T-helper 17 cell (primary cell): ENCODE results near the gene PIK3C2G. TPM values are rescaled to one million over a fixed set of nuclear protein-coding genes. Genes with fewer than 3 reads are reported as not detected.
"Not testable (repeated sequence)": the region's sequence is repeated elsewhere in the genome, so short reads cannot be mapped to it uniquely, and the experiment has no call there.

ENCODE experiments used
- ATAC-seq: fragments of 150-1000 bp; cut with Tn5 transposase; 2 replicates; pipeline ENCODE4 v1.10.0; 2021; ENCODE audit warnings: mild to moderate bottlenecking, moderate library complexity
- DNase-seq, 3 donors: peaks; one replicate each; pipeline versions ENCODE4 v3.0.0 to v3.0.0-alpha.2; 2020 to 2021
- H3K9me3 ChIP-seq: one replicate; pipeline ENCODE4 v1.7.0; 2013; ENCODE audit warnings: low read length, mild to moderate bottlenecking; ENCODE audit not compliant: control insufficient read depth, poor library complexity, severe bottlenecking
- H3K27ac Mint-ChIP-seq: one replicate; pipeline ENCODE4 v1.8.0; 2022; ENCODE audit warnings: mild to moderate bottlenecking, moderate library complexity, mixed read lengths
- H3K27me3 Mint-ChIP-seq: one replicate; pipeline ENCODE4 v1.8.0; 2022; ENCODE audit warnings: mixed read lengths
- H3K36me3 Mint-ChIP-seq: one replicate; pipeline ENCODE4 v1.8.0; 2022; ENCODE audit warnings: low read depth, mixed read lengths
- H3K4me1 Mint-ChIP-seq: one replicate; pipeline ENCODE4 v1.8.0; 2022; ENCODE audit warnings: mild to moderate bottlenecking, mixed read lengths
- H3K4me3 Mint-ChIP-seq: one replicate; pipeline ENCODE4 v1.8.0; 2022; ENCODE audit warnings: mild to moderate bottlenecking, moderate library complexity, mixed read lengths
- total RNA-seq, 4 donors: library from RNA in 2 of 4; stranded (reverse) in 2 of 4; gene quantifications; one replicate each; pipeline ENCODE4 v1.2.3 and lab custom pipeline; 2022 to 2026

PIK3C2G gene
- total RNA-seq, 2 donors from 2014 or later = not detected

DNA sequence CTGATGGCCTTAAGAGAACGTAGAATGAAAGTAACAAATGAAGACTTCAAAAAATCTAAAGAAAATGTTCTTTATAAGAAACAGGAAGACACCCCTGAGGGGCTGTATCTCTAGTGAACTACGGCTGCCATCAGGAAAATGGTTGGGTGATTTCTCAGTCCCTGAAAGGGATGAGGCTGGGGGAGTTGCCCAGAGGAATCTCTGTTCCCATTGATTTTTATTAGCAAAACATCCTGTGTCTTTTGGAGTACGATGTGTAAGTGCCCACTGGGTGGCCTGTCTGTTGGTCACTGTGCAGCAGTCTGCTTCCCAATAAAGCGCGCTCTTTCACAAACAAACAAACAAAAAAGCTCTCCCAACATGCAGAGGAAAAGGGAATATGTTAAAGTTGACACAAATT is 432.7 kb downstream of the PIK3C2G start:
- not testable (repeated sequence) for H3K4me3 Mint-ChIP-seq, ATAC-seq, H3K27ac Mint-ChIP-seq, H3K4me1 Mint-ChIP-seq, DNase-seq, H3K36me3 Mint-ChIP-seq, H3K9me3 ChIP-seq, H3K27me3 Mint-ChIP-seq

DNA sequence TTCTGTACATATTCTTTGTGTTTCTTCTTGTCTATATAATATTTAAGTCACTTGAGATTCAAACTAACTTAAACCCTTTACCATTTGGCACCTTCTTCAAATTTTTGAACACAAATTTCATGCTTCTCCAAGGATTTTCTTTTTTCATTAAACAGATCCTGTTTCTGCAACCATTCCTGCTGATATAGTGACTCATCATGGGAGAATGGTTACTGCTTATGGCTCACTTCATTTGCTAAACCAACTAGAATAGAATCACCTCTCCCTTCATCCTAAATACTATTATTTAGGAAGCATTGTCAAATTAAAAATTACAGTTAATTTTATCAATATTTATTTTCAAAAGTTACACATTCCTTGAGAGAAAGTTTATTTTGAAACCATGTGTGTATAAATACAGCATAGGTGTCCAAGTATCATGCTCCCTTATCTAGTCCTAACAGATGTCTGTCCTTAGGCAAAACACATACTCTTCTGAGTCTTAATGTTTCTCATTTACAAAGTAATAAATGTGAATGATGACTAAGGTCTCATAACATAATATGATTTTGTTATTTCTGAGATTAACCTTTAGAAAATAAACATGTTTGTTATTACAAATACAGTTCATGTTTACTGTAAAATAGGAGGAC is 435.8 kb downstream of the PIK3C2G start:
- Mint-ChIP-seq H3K4me3 (no peak overlapping the region), H3K27ac (no peak overlapping the region), H3K27me3 (no peaks in the 10 kb centered on the region), H3K36me3 (no peaks in the 10 kb centered on the region), H3K4me1 (no peaks in the 10 kb centered on the region)
- DNase-seq (no peak), ATAC-seq (no peak)
- no peaks in the 10 kb centered on the region for H3K9me3 ChIP-seq

Other genes with a start within 250 kb of the PIK3C2G start
- not detected for gene RERGL, start 171.3 kb upstream of the PIK3C2G start, total RNA-seq